K562 (cell line): ENCODE data around the gene OPRL1. TPM values are rescaled to one million over a fixed set of nuclear protein-coding genes. Genes with fewer than 3 reads are reported as not detected.

Source experiments
- ATAC-seq: fragments of 200-7000 bp; cut with Tn5 transposase; 3 replicates; pipeline ENCODE4 v1.9.1; 2020; ENCODE audit warnings: moderate library complexity
- BruUV-seq: library from RNA; stranded (reverse); fragments of 400-500 nt; replicated peaks from 2 replicates; lab custom pipeline; 2021; lab: Mats Ljungman, UMichigan
- CTCF ChIA-PET: fragments of 300-600 bp; formaldehyde crosslinking; extraction: SDS; loops from one replicate; lab custom pipeline; 2021; ENCODE audit warnings: low intra/inter-chr PET ratio; lab: Yijun Ruan, JAX
- POLR2A ChIA-PET: fragments of 300-600, 350-650 bp; sonication (Branson Sonifier 250); formaldehyde crosslinking; extraction: SDS; loops from one replicate; lab custom pipeline; 2021; ENCODE audit warnings: antibody characterized with exemption, inconsistent platforms; lab: Yijun Ruan, JAX
- DNase-seq, 4 experiments: peaks; one replicate each; pipeline versions ENCODE4 v3.0.0 to v3.0.0-alpha.2; 2011 to 2018; ENCODE audit warnings: low spot score in 3 of 4, mixed read lengths in 3 of 4; ENCODE audit errors: extremely low read depth in 1 of 4
- FAIRE-seq: peaks from 2 replicates; lab custom pipeline; 2011; peaks lifted over from hg19 to GRCh38; lab: Jason Lieb, UNC
- H2AFZ ChIP-seq: 2 replicates; pipeline ENCODE4 v1.6.0; 2011; ENCODE audit warnings: low read depth, low read length, control low read depth, inconsistent platforms
- H3K27ac ChIP-seq: fragments of 200-600 bp; 3 replicates; pipeline ENCODE4 v1.8.0; 2011; ENCODE audit warnings: low read depth, mild to moderate bottlenecking, control low read depth, inconsistent platforms, low read length, moderate library complexity, mixed read lengths; ENCODE audit errors: extremely low read depth
- H3K27me3 ChIP-seq, 2 experiments: fragments of 300-600 bp in 1 of 2; 2 replicates in 1 of 2; 3 replicates in 1 of 2; pipeline versions ENCODE4 v1.6.0 to v1.8.0; 2011; ENCODE audit warnings: inconsistent platforms in 2 of 2, low read length in 2 of 2, mild to moderate bottlenecking in 1 of 2, mixed read lengths in 1 of 2, moderate library complexity in 1 of 2; ENCODE audit not compliant: control insufficient read depth in 2 of 2, insufficient read depth in 2 of 2
- H3K36me3 ChIP-seq: fragments of 300-600 bp; 3 replicates; pipeline ENCODE4 v1.8.0; 2011; ENCODE audit warnings: mild to moderate bottlenecking, low read length, inconsistent platforms; ENCODE audit not compliant: control insufficient read depth, insufficient read depth
- H3K4me1 ChIP-seq, 2 experiments: fragments of 200-600 bp in 1 of 2; replicated peaks in 1 of 2; 2 replicates in 1 of 2; 3 replicates in 1 of 2; pipeline versions ENCODE4 v1.5.1 to v1.8.0; 2011; ENCODE audit warnings: inconsistent platforms in 2 of 2, low read length in 2 of 2, mild to moderate bottlenecking in 1 of 2, mixed read lengths in 1 of 2, moderate library complexity in 1 of 2; ENCODE audit not compliant: control insufficient read depth in 2 of 2, insufficient read depth in 2 of 2
- H3K4me2 ChIP-seq: 2 replicates; pipeline ENCODE4 v1.6.1; 2011; ENCODE audit warnings: low read length, control low read depth, inconsistent platforms, mixed read lengths; ENCODE audit not compliant: insufficient read depth
- H3K4me3 ChIP-seq: fragments of 200-600 bp; sonication (generic), shearing (Covaris generic); 2 replicates; pipeline ENCODE4 v1.5.1; 2016; ENCODE audit warnings: control low read depth, inconsistent platforms
- H3K79me2 ChIP-seq: fragments of 200-600 bp; 3 replicates; pipeline ENCODE4 v1.8.0; 2011; ENCODE audit warnings: low read length, inconsistent platforms; ENCODE audit not compliant: control insufficient read depth, insufficient read depth
- H3K9ac ChIP-seq, 2 experiments: 2 replicates each; pipeline versions ENCODE4 v1.6.0 to v1.6.1; 2011; ENCODE audit warnings: low read depth in 2 of 2, low read length in 2 of 2, control low read depth in 1 of 2, inconsistent platforms in 1 of 2, mild to moderate bottlenecking in 1 of 2, mixed read lengths in 1 of 2; ENCODE audit not compliant: insufficient read depth in 1 of 2
- H3K9me1 ChIP-seq: one replicate; pipeline ENCODE4 v1.6.0; 2011; ENCODE audit warnings: inconsistent platforms, mild to moderate bottlenecking, low read length, moderate library complexity; ENCODE audit not compliant: control insufficient read depth, insufficient read depth
- H3K9me3 ChIP-seq: replicated peaks from 2 replicates; pipeline ENCODE4 v1.5.1; 2011; ENCODE audit warnings: low read depth, low read length, inconsistent platforms; ENCODE audit not compliant: control insufficient read depth, insufficient read depth
- H4K20me1 ChIP-seq: replicated peaks from 2 replicates; pipeline ENCODE4 v1.6.1; 2011; ENCODE audit warnings: low read length, inconsistent platforms, mixed read lengths; ENCODE audit not compliant: control insufficient read depth, insufficient read depth
- BRCA1 ChIP-seq, 2 experiments: fragments of 450-650 bp in 1 of 2; sonication (generic) in 1 of 2; formaldehyde crosslinking in 1 of 2; IDR thresholded peaks; 2 replicates each; pipeline versions ENCODE4 v1.5.0 to v1.6.1; 2017 to 2020; ENCODE audit warnings: mild to moderate bottlenecking in 1 of 2, missing genetic modification reagents in 1 of 2
- CCNT2 ChIP-seq: IDR thresholded peaks from 2 replicates; pipeline ENCODE4 v1.6.1; 2011; ENCODE audit warnings: borderline replicate concordance, low read depth, mild to moderate bottlenecking, moderate library complexity, mixed read lengths, low read length; ENCODE audit not compliant: insufficient read length; ENCODE audit errors: extremely low read depth
- ETV1 ChIP-seq: fragments of 450-650 bp; conservative IDR thresholded peaks from 2 replicates; pipeline ENCODE4 v1.6.1; 2016; ENCODE audit warnings: missing genetic modification characterization, control low read depth, low read depth, missing compliant biosample characterization
- GATA2 ChIP-seq: sonication (generic); formaldehyde crosslinking; IDR thresholded peaks from 2 replicates; pipeline ENCODE4 v1.4.0; 2020; ENCODE audit warnings: mild to moderate bottlenecking, missing genetic modification reagents
- HEY1 ChIP-seq: fragments of 250-450 bp; sonication (Bioruptor Pico); IDR thresholded peaks from 2 replicates; pipeline ENCODE4 v1.5.0; 2020; ENCODE audit warnings: mild to moderate bottlenecking, moderate library complexity, borderline replicate concordance
- NFXL1 ChIP-seq: fragments of 450-650 bp; formaldehyde crosslinking; IDR thresholded peaks from 2 replicates; pipeline ENCODE4 v1.4.0; 2021; ENCODE audit warnings: mild to moderate bottlenecking
- NR1H2 ChIP-seq: sonication (generic); formaldehyde crosslinking; IDR thresholded peaks from 2 replicates; pipeline ENCODE4 v1.4.0; 2020; ENCODE audit warnings: mild to moderate bottlenecking, missing genetic modification reagents
- POU5F1 ChIP-seq: fragments of 150-350 bp; IDR thresholded peaks from 2 replicates; pipeline ENCODE4 v1.6.1; 2014; ENCODE audit warnings: borderline replicate concordance, low read length, low read depth, mild to moderate bottlenecking; ENCODE audit not compliant: partially characterized antibody
- SMARCE1 ChIP-seq: fragments of 450-650 bp; IDR thresholded peaks from 2 replicates; pipeline ENCODE4 v1.7.1; 2016; ENCODE audit warnings: mild to moderate bottlenecking
- SRSF3 ChIP-seq: fragments of 200-400 bp; formaldehyde crosslinking; IDR thresholded peaks from 2 replicates; pipeline ENCODE4 v1.6.1; 2016; ENCODE audit warnings: mild to moderate bottlenecking, low read length, moderate library complexity; ENCODE audit not compliant: insufficient read depth
- TEAD1 ChIP-seq, 2 experiments: fragments of 450-650 bp in 1 of 2; sonication (generic) in 1 of 2; formaldehyde crosslinking; IDR thresholded peaks; 2 replicates each; pipeline versions ENCODE4 v1.4.0 to v1.8.0; 2020 to 2022; ENCODE audit warnings: mild to moderate bottlenecking in 2 of 2, missing genetic modification reagents in 1 of 2
- USF1 ChIP-seq: sonication (generic); formaldehyde crosslinking; IDR thresholded peaks from 2 replicates; pipeline ENCODE4 v1.9.0; 2022; ENCODE audit warnings: mild to moderate bottlenecking, missing genetic modification reagents
- ZNF436 ChIP-seq: fragments of 250-450, 450-650 bp; sonication (Bioruptor Pico); formaldehyde crosslinking; IDR thresholded peaks from 2 replicates; pipeline ENCODE4 v1.7.0; 2020; ENCODE audit warnings: mild to moderate bottlenecking
- WGBS: fragments of 100-300 bp; shearing (Covaris generic); methylation state at CpG from one replicate; pipeline ENCODE4 v1.1.6; 2016; ENCODE audit warnings: low coverage, mixed read lengths; ENCODE audit not compliant: insufficient coverage; ENCODE audit errors: missing lambda C conversion rate; 5-methylcytosine and 5-hydroxymethylcytosine counted together
- in situ Hi-C: fragments of 300-500 bp; cut with MboI; formaldehyde crosslinking; loops from 4 replicates; pipeline ENCODE4 v1.15.0; 2018; ENCODE audit warnings: inconsistent platforms, mixed read lengths
- intact Hi-C: fragments of 100-400 bp; cut with micrococcal nuclease; formaldehyde crosslinking; loops from 2 replicates; pipeline ENCODE4 v1.14.2; 2022
- polyA plus RNA-seq, 8 experiments: library from polyadenylated mRNA; depleted of rRNA in 4 of 8; stranded (reverse) in 5 of 8; unstranded in 3 of 8; fragments of >200 nt; fragmentation: Nextera tagmentation in 2 of 8; fragmentation: Illumina TruSeq in 1 of 8; extraction: Ambion mirVana in 2 of 8; extraction: Trizol in 1 of 8; gene quantifications; 2 replicates each; pipeline versions ENCODE4 v1.2.1 to v1.2.3, GENCODE V29; 2011 to 2014; ENCODE audit warnings: inconsistent platforms in 1 of 8, missing spikeins in 1 of 8
- total RNA-seq, 7 experiments: library from RNA; depleted of rRNA in 6 of 7; stranded (reverse); fragments of >200 nt in 6 of 7; fragmentation: Illumina TruSeq in 2 of 7; extraction: Trizol in 2 of 7; gene quantifications; 2 replicates each; pipeline versions ENCODE4 v1.2.1 to v1.2.3, GENCODE V29; 2011 to 2021; ENCODE audit warnings: low replicate concordance in 1 of 7
- TF ChIP-seq, protein P1 (sequence below): fragments of 250-450 bp; sonication (Bioruptor Pico); IDR thresholded peaks from 2 replicates; pipeline ENCODE4 v1.8.0; 2021; ENCODE audit warnings: moderate library complexity, mild to moderate bottlenecking, inconsistent platforms
- TF ChIP-seq, protein P2 (sequence below), 2 experiments: fragments of 450-650 bp in 1 of 2; sonication (generic) in 1 of 2; formaldehyde crosslinking in 1 of 2; IDR thresholded peaks in 1 of 2; conservative IDR thresholded peaks in 1 of 2; 2 replicates each; pipeline versions ENCODE4 v1.6.1 to v1.8.1; 2016 to 2023; ENCODE audit warnings: mild to moderate bottlenecking in 2 of 2, moderate library complexity in 2 of 2, inconsistent platforms in 1 of 2, missing genetic modification reagents in 1 of 2

OPRL1 gene
- total and polyA plus RNA-seq, 9 of the 15 experiments (the other 6 are each of a cell fraction or from before 2014, with no cell fraction given): 0.06 to 0.33 (median 0.11) TPM; not detected in 2

DNA sequence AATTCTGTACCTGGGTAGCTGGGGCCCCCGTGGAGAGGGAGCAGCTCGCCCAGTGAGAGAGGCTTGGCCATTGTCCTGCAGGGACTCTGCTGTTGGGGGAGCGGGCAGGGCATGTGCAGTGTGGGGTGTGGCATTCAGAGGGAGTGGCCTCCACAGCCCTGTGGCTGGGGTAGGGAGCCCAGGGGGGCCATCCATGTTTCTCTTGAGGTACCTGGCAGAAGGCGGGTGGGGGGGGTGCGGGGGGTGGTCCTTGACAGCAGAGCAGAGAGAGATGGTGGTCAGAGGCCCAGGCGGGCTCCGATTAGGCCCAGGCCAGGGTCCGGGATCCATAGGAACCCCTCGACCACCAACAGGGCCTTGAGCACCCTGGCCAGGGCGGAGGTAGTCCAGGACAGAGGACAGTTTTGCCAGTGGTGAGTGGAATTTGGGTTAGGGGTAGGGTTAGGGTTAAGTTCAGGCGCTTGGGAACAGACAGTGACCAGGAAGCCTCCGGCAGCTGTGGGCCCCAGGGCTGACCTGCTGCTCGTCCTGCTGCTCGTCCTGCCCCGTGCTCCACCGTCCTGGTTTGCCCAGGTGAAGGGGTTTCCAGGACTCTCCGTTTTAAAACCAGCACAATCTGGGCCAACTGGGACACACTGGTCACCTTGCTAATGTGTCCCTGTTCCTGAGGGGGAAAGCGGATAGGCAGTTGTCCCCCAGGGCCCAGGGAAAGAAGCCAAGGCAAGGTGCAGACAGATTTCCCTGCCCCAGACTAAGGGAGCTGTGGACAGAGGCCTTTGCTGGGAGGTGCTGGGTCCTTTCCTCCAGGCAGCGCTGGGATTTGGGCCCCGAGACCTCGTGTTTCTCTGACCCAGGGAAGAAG lies 59.5 kb downstream of the OPRL1 start:
- ATAC-seq (peak; percentile 38; the same call in 1 of the 3 replicates), DNase-seq (no peak)
- Histone ChIP-seq H3K9me1 (no peaks in the 10 kb centered on the region), H3K9me3 (peaks cover 8% of the 10 kb centered on the region), H3K4me1 (no peaks in the 10 kb centered on the region)
- WGBS: 6% methylated on average over 19 of the region's 21 CpGs
- CTCF ChIA-PET: no interaction called here
- no peak for TF ChIP-seq SMARCE1
- no peak for TF ChIP-seq NFXL1
- TF ChIP-seq, protein P1, sequence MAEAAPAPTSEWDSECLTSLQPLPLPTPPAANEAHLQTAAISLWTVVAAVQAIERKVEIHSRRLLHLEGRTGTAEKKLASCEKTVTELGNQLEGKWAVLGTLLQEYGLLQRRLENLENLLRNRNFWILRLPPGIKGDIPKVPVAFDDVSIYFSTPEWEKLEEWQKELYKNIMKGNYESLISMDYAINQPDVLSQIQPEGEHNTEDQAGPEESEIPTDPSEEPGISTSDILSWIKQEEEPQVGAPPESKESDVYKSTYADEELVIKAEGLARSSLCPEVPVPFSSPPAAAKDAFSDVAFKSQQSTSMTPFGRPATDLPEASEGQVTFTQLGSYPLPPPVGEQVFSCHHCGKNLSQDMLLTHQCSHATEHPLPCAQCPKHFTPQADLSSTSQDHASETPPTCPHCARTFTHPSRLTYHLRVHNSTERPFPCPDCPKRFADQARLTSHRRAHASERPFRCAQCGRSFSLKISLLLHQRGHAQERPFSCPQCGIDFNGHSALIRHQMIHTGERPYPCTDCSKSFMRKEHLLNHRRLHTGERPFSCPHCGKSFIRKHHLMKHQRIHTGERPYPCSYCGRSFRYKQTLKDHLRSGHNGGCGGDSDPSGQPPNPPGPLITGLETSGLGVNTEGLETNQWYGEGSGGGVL: no peak
- no peak for TF ChIP-seq GATA2 (CRISPR knock-in tag)
- TF ChIP-seq ETV1: no peak
- no peak for TF ChIP-seq NR1H2
- no peak for TF ChIP-seq POU5F1
- TF ChIP-seq TEAD1 (CRISPR knock-in tag; IDR thresholded peaks at IDR 0.05): no peak
- TF ChIP-seq ZNF436 (CRISPR knock-in tag): no peak
- TF ChIP-seq BRCA1 (IDR thresholded peaks at IDR 0.05): no peak
- TF ChIP-seq BRCA1 (CRISPR knock-in tag; IDR thresholded peaks at IDR 0.05): no peak
- TF ChIP-seq CCNT2: no peak
- no peak for TF ChIP-seq USF1 (CRISPR knock-in tag)
- TF ChIP-seq, protein P2, sequence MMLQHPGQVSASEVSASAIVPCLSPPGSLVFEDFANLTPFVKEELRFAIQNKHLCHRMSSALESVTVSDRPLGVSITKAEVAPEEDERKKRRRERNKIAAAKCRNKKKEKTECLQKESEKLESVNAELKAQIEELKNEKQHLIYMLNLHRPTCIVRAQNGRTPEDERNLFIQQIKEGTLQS (IDR thresholded peaks at IDR 0.05): no peak
- TF ChIP-seq, protein P2 (CRISPR knock-in tag; conservative IDR thresholded peaks at IDR 0.05): no peak
- TF ChIP-seq HEY1 (CRISPR knock-in tag): no peak
- no peak for TF ChIP-seq SRSF3
- TF ChIP-seq, all 486 proteins: peak for 0
- no peaks in the 10 kb centered on the region for H3K36me3 ChIP-seq
- no peak overlapping the region for H2AFZ ChIP-seq
- H3K9ac ChIP-seq: 0 out of 4 replicates have a peak overlapping the region, but pooled peaks of 1 of the 2 experiments have one; percentile 17
- FAIRE-seq: no peak
- H3K79me2 ChIP-seq: no peaks in the 10 kb centered on the region
- in situ Hi-C loops (no loop called here), intact Hi-C loops (no loop called here)
- H3K4me2 ChIP-seq: no peak overlapping the region
- BruUV-seq: no TSS peak
- H3K4me3 ChIP-seq: no peak overlapping the region
- POLR2A ChIA-PET: interaction anchor here (0.6 to 0.7 kb wide), 2 partner anchors 79 to 618 kb away, joined by 3 read pairs; no protein-coding TSS in a partner anchor
- H3K27me3 ChIP-seq: peaks cover 17 to 67% of the 10 kb centered on the region in 2 experiments; a peak in 4 of 5 replicates
- no peak overlapping the region for H3K27ac ChIP-seq
- H4K20me1 ChIP-seq: no peaks in the 10 kb centered on the region
